Effector memory CD8-positive, alpha-beta T cell (primary cell): ENCODE data around the gene FADS2.
A peak's percentile ranks its signal among the peaks of the same experiment; 100 is the strongest.
"Not testable (repeated sequence)": the region's sequence is repeated elsewhere in the genome, so short reads cannot be mapped to it uniquely, and the experiment has no call there.

ENCODE experiments used
- ATAC-seq: fragments of 150-1000 bp; cut with Tn5 transposase; replicated peaks from 2 replicates; pipeline ENCODE4 v1.10.0; 2021; ENCODE audit warnings: mild to moderate bottlenecking, moderate library complexity
- DNase-seq, 3 experiments: peaks; one replicate each; pipeline ENCODE4 v3.0.0; 2021
- H3K27ac Mint-ChIP-seq, 2 donors: one replicate each; pipeline ENCODE4 v1.8.0; 2022; ENCODE audit warnings: mild to moderate bottlenecking in 2 of 2, mixed read lengths in 2 of 2, moderate library complexity in 2 of 2
- H3K27me3 Mint-ChIP-seq, 2 donors: one replicate each; pipeline ENCODE4 v1.8.0; 2022; ENCODE audit warnings: mixed read lengths in 2 of 2
- H3K36me3 Mint-ChIP-seq: one replicate; pipeline ENCODE4 v1.8.0; 2022; ENCODE audit warnings: mild to moderate bottlenecking, moderate library complexity, mixed read lengths; ENCODE audit not compliant: insufficient read depth
- H3K4me1 Mint-ChIP-seq, 2 donors: one replicate each; pipeline ENCODE4 v1.8.0; 2022; ENCODE audit warnings: low read depth in 2 of 2, mixed read lengths in 2 of 2
- H3K4me3 Mint-ChIP-seq, 2 donors: one replicate each; pipeline ENCODE4 v1.8.0; 2022; ENCODE audit warnings: mild to moderate bottlenecking in 2 of 2, mixed read lengths in 2 of 2, moderate library complexity in 2 of 2
- H3K9me3 Mint-ChIP-seq, 2 donors: one replicate each; pipeline ENCODE4 v1.8.0; 2022; ENCODE audit warnings: mixed read lengths in 2 of 2

FADS2 gene

GRCh38 chr11:61879152-61879551 lies 51.1 kb downstream of the FADS2 start:
- DNase-seq (no peak), ATAC-seq (no peak)
- Mint-ChIP-seq H3K4me3 (no peak overlapping the region), H3K27me3 (peaks cover 0 to 6% of the 10 kb centered on the region in 2 donors), H3K9me3 (no peaks in the 10 kb centered on the region), H3K27ac (no peak overlapping the region), H3K4me1 (no peaks in the 10 kb centered on the region), H3K36me3 (peaks cover 6% of the 10 kb centered on the region)

GRCh38 chr11:61880031-61880430 lies 51.9 kb downstream of the FADS2 start:
- H3K4me1 Mint-ChIP-seq: no peaks in the 10 kb centered on the region
- peaks cover 0 to 6% of the 10 kb centered on the region in 2 donors for H3K27me3 Mint-ChIP-seq
- no peak for ATAC-seq
- H3K9me3 Mint-ChIP-seq: no peaks in the 10 kb centered on the region
- no peak overlapping the region for H3K4me3 Mint-ChIP-seq
- no peak overlapping the region for H3K27ac Mint-ChIP-seq
- H3K36me3 Mint-ChIP-seq: peaks cover 6% of the 10 kb centered on the region
- DNase-seq: no peak

GRCh38 chr11:61880454-61880853 lies 52.4 kb downstream of the FADS2 start:
- ATAC-seq (no peak), DNase-seq (no peak)
- Mint-ChIP-seq H3K27me3 (peaks cover 0 to 6% of the 10 kb centered on the region in 2 donors), H3K27ac (no peak overlapping the region), H3K4me1 (no peaks in the 10 kb centered on the region), H3K36me3 (peaks cover 5% of the 10 kb centered on the region), H3K4me3 (no peak overlapping the region), H3K9me3 (no peaks in the 10 kb centered on the region)

- no peaks in the 10 kb centered on the region for H3K4me1 Mint-ChIP-seq
- DNase-seq (no peak), ATAC-seq (no peak)
- peaks cover 0 to 3% of the 10 kb centered on the region in 2 donors for H3K27me3 Mint-ChIP-seq
- peaks cover 3% of the 10 kb centered on the region for H3K36me3 Mint-ChIP-seq
- peak overlapping the region in 1 of 2 donors; percentile 33 for H3K27ac Mint-ChIP-seq
- no peak overlapping the region for H3K4me3 Mint-ChIP-seq
- no peaks in the 10 kb centered on the region for H3K9me3 Mint-ChIP-seq
Observed at GRCh38 chr11:61881397-61881796, 53.3 kb downstream of the FADS2 start.

GRCh38 chr11:61882267-61882666 lies 54.2 kb downstream of the FADS2 start:
- not testable (repeated sequence) for ATAC-seq, H3K36me3 Mint-ChIP-seq, H3K9me3 Mint-ChIP-seq, H3K27me3 Mint-ChIP-seq, DNase-seq, H3K4me1 Mint-ChIP-seq, H3K4me3 Mint-ChIP-seq, H3K27ac Mint-ChIP-seq

- H3K4me1 Mint-ChIP-seq: no peaks in the 10 kb centered on the region
- H3K4me3 Mint-ChIP-seq: no peak overlapping the region
- DNase-seq (no peak), ATAC-seq (no peak)
- no peaks in the 10 kb centered on the region for H3K36me3 Mint-ChIP-seq
- no peaks in the 10 kb centered on the region for H3K27me3 Mint-ChIP-seq
- H3K27ac Mint-ChIP-seq: no peak overlapping the region
- H3K9me3 Mint-ChIP-seq: no peaks in the 10 kb centered on the region
Observed at GRCh38 chr11:61882879-61883278, 54.8 kb downstream of the FADS2 start.

GRCh38 chr11:61883327-61883726 lies 55.2 kb downstream of the FADS2 start:
- no peaks in the 10 kb centered on the region for H3K27me3 Mint-ChIP-seq
- H3K36me3 Mint-ChIP-seq: no peaks in the 10 kb centered on the region
- no peak overlapping the region for H3K27ac Mint-ChIP-seq
- H3K9me3 Mint-ChIP-seq: no peaks in the 10 kb centered on the region
- DNase-seq: no peak
- no peak overlapping the region for H3K4me3 Mint-ChIP-seq
- no peak for ATAC-seq
- H3K4me1 Mint-ChIP-seq: no peaks in the 10 kb centered on the region

GRCh38 chr11:61883947-61884346 lies 55.8 kb downstream of the FADS2 start:
- no peaks in the 10 kb centered on the region for H3K9me3 Mint-ChIP-seq
- ATAC-seq (no peak), DNase-seq (no peak)
- no peak overlapping the region for H3K27ac Mint-ChIP-seq
- no peak overlapping the region for H3K4me3 Mint-ChIP-seq
- H3K4me1 Mint-ChIP-seq: no peaks in the 10 kb centered on the region
- no peaks in the 10 kb centered on the region for H3K27me3 Mint-ChIP-seq
- no peaks in the 10 kb centered on the region for H3K36me3 Mint-ChIP-seq

GRCh38 chr11:61885166-61885778 lies 57.2 kb downstream of the FADS2 start:
- Mint-ChIP-seq H3K27me3 (no peaks in the 10 kb centered on the region), H3K27ac (no peak overlapping the region), H3K9me3 (no peaks in the 10 kb centered on the region), H3K4me3 (no peak overlapping the region), H3K4me1 (no peaks in the 10 kb centered on the region), H3K36me3 (no peaks in the 10 kb centered on the region)
- ATAC-seq: no peak
- no peak for DNase-seq

GRCh38 chr11:61885784-61886580 lies 57.9 kb downstream of the FADS2 start:
- Mint-ChIP-seq H3K27me3 (no peaks in the 10 kb centered on the region), H3K36me3 (no peaks in the 10 kb centered on the region), H3K4me1 (peaks cover 2 to 3% of the 10 kb centered on the region in 2 donors), H3K4me3 (no peak overlapping the region), H3K9me3 (no peaks in the 10 kb centered on the region), H3K27ac (peak overlapping the region in 1 of 2 donors; percentile 25)
- DNase-seq (no peak), ATAC-seq (no peak)

- DNase-seq (no peak), ATAC-seq (no peak)
- Mint-ChIP-seq H3K4me1 (peaks cover 3 to 4% of the 10 kb centered on the region in 2 donors), H3K27me3 (no peaks in the 10 kb centered on the region), H3K36me3 (no peaks in the 10 kb centered on the region), H3K4me3 (no peak overlapping the region), H3K9me3 (no peaks in the 10 kb centered on the region), H3K27ac (peak overlapping the region in 1 of 2 donors; percentile 25)
Observed at GRCh38 chr11:61886643-61887042, 58.5 kb downstream of the FADS2 start.

- DNase-seq (no peak), ATAC-seq (no peak)
- no peak overlapping the region for H3K27ac Mint-ChIP-seq
- no peaks in the 10 kb centered on the region for H3K27me3 Mint-ChIP-seq
- peaks cover 3 to 4% of the 10 kb centered on the region in 2 donors for H3K4me1 Mint-ChIP-seq
- no peak overlapping the region for H3K4me3 Mint-ChIP-seq
- peaks cover 2% of the 10 kb centered on the region for H3K36me3 Mint-ChIP-seq
- H3K9me3 Mint-ChIP-seq: no peaks in the 10 kb centered on the region
Observed at GRCh38 chr11:61887839-61888494, 59.9 kb downstream of the FADS2 start.

GRCh38 chr11:61888590-61888989 lies 60.5 kb downstream of the FADS2 start:
- H3K4me3 Mint-ChIP-seq: no peak overlapping the region
- H3K4me1 Mint-ChIP-seq: peaks cover 3 to 4% of the 10 kb centered on the region in 2 donors
- peaks cover 4% of the 10 kb centered on the region for H3K36me3 Mint-ChIP-seq
- no peak for ATAC-seq
- no peaks in the 10 kb centered on the region for H3K9me3 Mint-ChIP-seq
- no peak for DNase-seq
- H3K27me3 Mint-ChIP-seq: no peaks in the 10 kb centered on the region
- H3K27ac Mint-ChIP-seq: no peak overlapping the region

- no peaks in the 10 kb centered on the region for H3K27me3 Mint-ChIP-seq
- DNase-seq (no peak), ATAC-seq (no peak)
- no peaks in the 10 kb centered on the region for H3K9me3 Mint-ChIP-seq
- H3K27ac Mint-ChIP-seq: no peak overlapping the region
- H3K36me3 Mint-ChIP-seq: peaks cover 4% of the 10 kb centered on the region
- H3K4me1 Mint-ChIP-seq: peaks cover 3 to 4% of the 10 kb centered on the region in 2 donors
- H3K4me3 Mint-ChIP-seq: peak overlapping the region in 1 of 2 donors; percentile 88
Observed at GRCh38 chr11:61889831-61890230, 61.7 kb downstream of the FADS2 start.
